K562 (cell line): ENCODE data around the gene MTERF2. TPM values are rescaled to one million over a fixed set of nuclear protein-coding genes. Genes with fewer than 3 reads are reported as not detected.

ENCODE experiments used
- BRF1 ChIP-seq: IDR thresholded peaks from 3 replicates; pipeline ENCODE4 v1.6.1; 2011; ENCODE audit warnings: borderline replicate concordance, mild to moderate bottlenecking; ENCODE audit not compliant: insufficient read length; ENCODE audit errors: extremely low read depth
- CBX2 ChIP-seq: fragments of 200-600 bp; sonication (generic); IDR thresholded peaks from one replicate; pipeline ENCODE4 v1.6.1; 2012; ENCODE audit warnings: mild to moderate bottlenecking, low read length, inconsistent platforms; ENCODE audit not compliant: insufficient read depth, poor library complexity, severe bottlenecking
- CREB1 ChIP-seq, 2 experiments: sonication (generic) in 1 of 2; formaldehyde crosslinking in 1 of 2; IDR thresholded peaks; 2 replicates each; pipeline versions ENCODE4 v1.6.1 to v1.8.0; 2012 to 2022; ENCODE audit warnings: inconsistent platforms in 1 of 2, mild to moderate bottlenecking in 1 of 2, missing genetic modification reagents in 1 of 2, moderate library complexity in 1 of 2
- DPF2 ChIP-seq: fragments of 450-650 bp; IDR thresholded peaks from 2 replicates; pipeline ENCODE4 v1.6.1; 2016
- FOSL1 ChIP-seq: fragments of 200-800 bp; sonication (Bioruptor generic); conservative IDR thresholded peaks from 2 replicates; pipeline ENCODE4 v1.6.1; 2016; ENCODE audit warnings: missing genetic modification characterization, missing compliant biosample characterization
- FOXK2 ChIP-seq, 2 experiments: fragments of 450-650 bp; IDR thresholded peaks in 1 of 2; conservative IDR thresholded peaks in 1 of 2; 2 replicates each; pipeline ENCODE4 v1.6.1; 2016; ENCODE audit warnings: low read depth in 2 of 2, mild to moderate bottlenecking in 1 of 2
- HCFC1 ChIP-seq: IDR thresholded peaks from 2 replicates; pipeline ENCODE4 v1.6.1; 2012; ENCODE audit warnings: low read depth, low read length, improper control_type of control experiment
- HDAC6 ChIP-seq: IDR thresholded peaks from 2 replicates; pipeline ENCODE4 v1.6.1; 2012; ENCODE audit warnings: low read depth, mild to moderate bottlenecking, control low read depth, inconsistent platforms, low read length, moderate library complexity
- MCM3 ChIP-seq: fragments of 450-650 bp; IDR thresholded peaks from 2 replicates; pipeline ENCODE4 v1.6.1; 2016
- SMARCB1 ChIP-seq: IDR thresholded peaks from 2 replicates; pipeline ENCODE4 v1.6.1; 2011; ENCODE audit warnings: improper control_type of control experiment, low read depth; ENCODE audit not compliant: insufficient read length
- UBTF ChIP-seq, 2 experiments: IDR thresholded peaks; 2 replicates each; pipeline ENCODE4 v1.6.1; 2012; ENCODE audit warnings: improper control_type of control experiment in 2 of 2, low read depth in 2 of 2, low read length in 2 of 2, borderline replicate concordance in 1 of 2
- ZEB2 ChIP-seq: fragments of 450-650 bp; IDR thresholded peaks from 2 replicates; pipeline ENCODE4 v1.6.1; 2016
- ZNF280A ChIP-seq: fragments of 450-650 bp; IDR thresholded peaks from 2 replicates; pipeline ENCODE4 v1.6.1; 2018; ENCODE audit warnings: mild to moderate bottlenecking, low read depth; ENCODE audit not compliant: partially characterized antibody
- ZNF589 ChIP-seq: fragments of 200-800 bp; sonication (Bioruptor generic); IDR thresholded peaks from 2 replicates; pipeline ENCODE4 v1.6.1; 2016; ENCODE audit warnings: low read depth, missing genetic modification characterization, missing compliant biosample characterization
- polyA plus RNA-seq, 8 experiments: library from polyadenylated mRNA; depleted of rRNA in 4 of 8; stranded (reverse) in 5 of 8; unstranded in 3 of 8; fragments of >200 nt; fragmentation: Nextera tagmentation in 2 of 8; fragmentation: Illumina TruSeq in 1 of 8; extraction: Ambion mirVana in 2 of 8; extraction: Trizol in 1 of 8; gene quantifications; 2 replicates each; pipeline versions ENCODE4 v1.2.1 to v1.2.3, GENCODE V29; 2011 to 2014; ENCODE audit warnings: inconsistent platforms in 1 of 8, missing spikeins in 1 of 8
- total RNA-seq, 7 experiments: library from RNA; depleted of rRNA in 6 of 7; stranded (reverse); fragments of >200 nt in 6 of 7; fragmentation: Illumina TruSeq in 2 of 7; extraction: Trizol in 2 of 7; gene quantifications; 2 replicates each; pipeline versions ENCODE4 v1.2.1 to v1.2.3, GENCODE V29; 2011 to 2021; ENCODE audit warnings: low replicate concordance in 1 of 7
- TF ChIP-seq, protein P1 (sequence below): fragments of 450-650 bp; conservative IDR thresholded peaks from 2 replicates; pipeline ENCODE4 v1.6.1; 2016; ENCODE audit warnings: missing genetic modification characterization, low read depth, mild to moderate bottlenecking, control low read depth, missing compliant biosample characterization
- TF ChIP-seq, protein P2 (sequence below): fragments of 250-450 bp; sonication (Bioruptor Pico); IDR thresholded peaks from 2 replicates; pipeline ENCODE4 v1.8.0; 2022; ENCODE audit warnings: moderate library complexity, mild to moderate bottlenecking, inconsistent platforms

The MTERF2 gene
- total and polyA plus RNA-seq, 9 of the 15 experiments (the other 6 are each of a cell fraction or from before 2014, with no cell fraction given), result 10.0 to 63.2 (median 33.2) TPM

DNA sequence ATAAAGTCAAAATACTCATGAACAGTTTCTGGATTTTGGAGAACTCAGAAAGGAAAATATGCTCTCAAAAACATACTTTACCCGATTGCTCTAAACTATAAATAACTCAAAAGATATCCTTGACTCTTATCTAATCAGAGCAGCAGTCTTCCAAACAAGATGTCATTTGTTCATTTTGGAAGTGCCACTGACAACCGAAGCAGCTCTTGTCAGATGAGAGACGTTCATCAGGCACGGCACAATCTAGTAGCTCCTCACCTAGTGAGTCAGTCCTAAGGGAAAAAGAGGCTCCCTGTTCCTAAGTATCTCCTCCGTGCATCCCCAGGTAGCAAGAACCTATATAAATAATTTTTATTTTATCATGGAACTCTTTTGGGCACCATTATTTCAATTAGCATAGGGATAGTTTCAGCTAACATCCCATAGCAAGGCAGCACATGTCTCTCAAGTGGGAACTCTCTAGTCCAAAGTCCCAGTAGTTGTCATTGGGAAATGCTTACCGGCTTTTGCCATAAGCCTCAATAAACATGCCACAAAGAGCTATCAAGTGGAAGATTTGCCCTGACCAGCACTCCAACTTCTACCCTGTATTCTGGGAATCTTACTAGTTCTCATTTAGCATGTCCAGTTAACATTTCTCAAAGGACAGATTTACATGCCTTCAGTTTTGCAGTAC is 45.3 kb downstream of the MTERF2 start (continued):
- no peak for TF ChIP-seq BRF1
- no peak for TF ChIP-seq CBX2
- TF ChIP-seq MCM3, result no peak
- TF ChIP-seq UBTF (IDR thresholded peaks at IDR 0.05; ENCODE audit: borderline replicate concordance in 1 of 2, low read depth in 2 of 2, low read length in 2 of 2), result no peak
- no peak for TF ChIP-seq SMARCB1
- peak; percentile 76 for TF ChIP-seq FOSL1 (tag)
- TF ChIP-seq ZNF589 (CRISPR knock-in tag), result no peak
- no peak for TF ChIP-seq HDAC6
- TF ChIP-seq, protein P1, sequence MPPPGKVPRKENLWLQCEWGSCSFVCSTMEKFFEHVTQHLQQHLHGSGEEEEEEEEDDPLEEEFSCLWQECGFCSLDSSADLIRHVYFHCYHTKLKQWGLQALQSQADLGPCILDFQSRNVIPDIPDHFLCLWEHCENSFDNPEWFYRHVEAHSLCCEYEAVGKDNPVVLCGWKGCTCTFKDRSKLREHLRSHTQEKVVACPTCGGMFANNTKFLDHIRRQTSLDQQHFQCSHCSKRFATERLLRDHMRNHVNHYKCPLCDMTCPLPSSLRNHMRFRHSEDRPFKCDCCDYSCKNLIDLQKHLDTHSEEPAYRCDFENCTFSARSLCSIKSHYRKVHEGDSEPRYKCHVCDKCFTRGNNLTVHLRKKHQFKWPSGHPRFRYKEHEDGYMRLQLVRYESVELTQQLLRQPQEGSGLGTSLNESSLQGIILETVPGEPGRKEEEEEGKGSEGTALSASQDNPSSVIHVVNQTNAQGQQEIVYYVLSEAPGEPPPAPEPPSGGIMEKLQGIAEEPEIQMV (tag), result no peak
- no peak for TF ChIP-seq FOXK2 (conservative IDR thresholded peaks at IDR 0.05 in 1 of 2, IDR thresholded peaks at IDR 0.05 in 1 of 2; ENCODE audit: low read depth in 2 of 2)
- no peak for TF ChIP-seq ZNF280A
- no peak for TF ChIP-seq CREB1 (IDR thresholded peaks at IDR 0.05)
- TF ChIP-seq CREB1 (CRISPR knock-in tag; IDR thresholded peaks at IDR 0.05), result no peak
- no peak for TF ChIP-seq ZEB2
- peak; percentile 87 for TF ChIP-seq DPF2
- TF ChIP-seq, protein P2, sequence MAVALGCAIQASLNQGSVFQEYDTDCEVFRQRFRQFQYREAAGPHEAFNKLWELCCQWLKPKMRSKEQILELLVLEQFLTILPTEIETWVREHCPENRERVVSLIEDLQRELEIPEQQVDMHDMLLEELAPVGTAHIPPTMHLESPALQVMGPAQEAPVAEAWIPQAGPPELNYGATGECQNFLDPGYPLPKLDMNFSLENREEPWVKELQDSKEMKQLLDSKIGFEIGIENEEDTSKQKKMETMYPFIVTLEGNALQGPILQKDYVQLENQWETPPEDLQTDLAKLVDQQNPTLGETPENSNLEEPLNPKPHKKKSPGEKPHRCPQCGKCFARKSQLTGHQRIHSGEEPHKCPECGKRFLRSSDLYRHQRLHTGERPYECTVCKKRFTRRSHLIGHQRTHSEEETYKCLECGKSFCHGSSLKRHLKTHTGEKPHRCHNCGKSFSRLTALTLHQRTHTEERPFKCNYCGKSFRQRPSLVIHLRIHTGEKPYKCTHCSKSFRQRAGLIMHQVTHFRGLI (CRISPR knock-in tag), result no peak
- TF ChIP-seq HCFC1, result no peak
